PFSK-1 (cell line): Measurements from ENCODE around the gene CEBPA.

Experiments
- FOXP2 ChIP-seq: optimal IDR thresholded peaks from 2 replicates; pipeline ENCODE3; 2011; ENCODE audit warnings: borderline replicate concordance, control low read depth, inconsistent platforms; ENCODE audit not compliant: insufficient read depth; ENCODE audit errors: extremely low read length, extremely low read depth
- POLR2AphosphoS5 ChIP-seq: IDR thresholded peaks from 2 replicates; pipeline ENCODE4 v1.6.1; 2012; ENCODE audit warnings: low read depth, mild to moderate bottlenecking, control low read depth, low read length, moderate library complexity
- REST ChIP-seq, 2 experiments: IDR thresholded peaks; 2 replicates each; pipeline versions ENCODE4 v1.6.1 to v1.8.0; 2011 to 2012; ENCODE audit warnings: low read depth in 2 of 2, low read length in 2 of 2, control low read depth in 1 of 2, inconsistent platforms in 1 of 2, mild to moderate bottlenecking in 1 of 2, moderate library complexity in 1 of 2; ENCODE audit not compliant: insufficient read depth in 1 of 2
- SIN3A ChIP-seq: IDR thresholded peaks from 2 replicates; pipeline ENCODE4 v1.6.1; 2012; ENCODE audit warnings: mild to moderate bottlenecking, low read length, moderate library complexity, borderline replicate concordance; ENCODE audit not compliant: insufficient read depth
- TAF1 ChIP-seq: IDR thresholded peaks from 2 replicates; pipeline ENCODE4 v1.6.1; 2012; ENCODE audit warnings: low read length, control low read depth, borderline replicate concordance; ENCODE audit not compliant: insufficient read depth

Gene CEBPA

GRCh38 chr19:33347300-33347699, 45.0 kb upstream of the CEBPA start:
- TF ChIP-seq REST (IDR thresholded peaks at IDR 0.05; ENCODE audit: insufficient read depth in 1 of 2, low read depth in 2 of 2, low read length in 2 of 2) = no peak
- TF ChIP-seq POLR2AphosphoS5 = no peak

- TF ChIP-seq REST (IDR thresholded peaks at IDR 0.05; ENCODE audit: insufficient read depth in 1 of 2, low read depth in 2 of 2, low read length in 2 of 2) (no peak), SIN3A (no peak), FOXP2 (no peak), TAF1 (no peak), POLR2AphosphoS5 (no peak)
These were observed 44.3 kb upstream of the CEBPA start for GRCh38 chr19:33346665-33347064.

DNA sequence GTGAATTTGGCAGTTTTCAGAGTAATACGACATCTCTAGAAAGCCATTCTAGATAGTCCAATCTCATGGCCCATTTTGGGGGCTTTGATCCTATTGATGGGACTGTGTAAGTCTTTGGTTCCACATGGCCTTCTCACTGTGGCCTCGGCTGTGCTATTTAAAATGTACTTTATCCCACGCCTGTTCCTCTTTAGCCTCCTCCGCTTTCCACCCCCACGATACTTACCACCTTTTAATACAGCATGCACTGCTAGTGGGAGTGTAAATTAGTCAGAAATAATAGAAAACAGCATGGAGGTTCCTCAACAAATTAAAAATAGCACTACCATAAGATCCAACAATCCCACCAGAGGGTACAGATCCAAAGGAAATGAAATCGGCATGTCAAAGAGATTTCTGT, 42.8 kb upstream of the CEBPA start:
- TF ChIP-seq FOXP2 (no peak), POLR2AphosphoS5 (no peak), SIN3A (no peak), TAF1 (no peak), REST (IDR thresholded peaks at IDR 0.05; ENCODE audit: insufficient read depth in 1 of 2, low read depth in 2 of 2, low read length in 2 of 2) (no peak)

- TF ChIP-seq FOXP2 (no peak), REST (IDR thresholded peaks at IDR 0.05; ENCODE audit: insufficient read depth in 1 of 2, low read depth in 2 of 2, low read length in 2 of 2) (no peak), POLR2AphosphoS5 (no peak), TAF1 (no peak), SIN3A (no peak)
These were observed 42.2 kb upstream of the CEBPA start for GRCh38 chr19:33344573-33344925.

DNA sequence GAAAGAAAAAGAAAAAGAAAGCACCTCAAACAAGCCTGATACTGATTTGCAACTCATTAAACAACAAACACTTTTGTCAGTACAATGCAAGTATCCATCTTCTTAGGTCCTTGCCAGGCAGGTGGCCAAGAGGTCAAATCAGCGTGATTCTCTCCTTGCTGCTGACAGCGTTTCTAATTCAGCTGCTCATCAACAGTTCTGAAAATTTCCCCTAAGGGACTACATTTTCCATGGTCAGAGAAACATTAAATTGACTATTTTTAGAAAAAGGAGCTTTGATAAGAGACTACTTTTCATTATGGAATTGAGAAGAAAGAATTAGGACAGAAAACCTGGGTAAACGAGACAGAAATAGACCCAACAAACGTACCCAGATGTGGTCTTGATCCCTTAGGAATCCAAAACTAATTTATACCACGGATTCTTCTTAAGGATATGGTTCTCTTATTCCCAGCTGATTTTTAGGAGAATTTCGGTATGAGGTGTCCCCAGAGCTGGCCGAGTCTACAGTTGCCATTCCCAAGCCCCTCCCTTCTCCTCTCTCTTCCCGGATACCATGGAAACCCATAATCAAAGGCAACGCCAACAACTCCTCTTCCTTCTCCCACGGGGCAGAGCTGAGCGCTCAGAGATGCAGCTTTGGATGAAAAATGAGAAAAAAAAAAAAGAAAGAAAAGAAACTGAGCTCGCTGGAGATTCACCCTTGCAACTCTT, 41.7 kb upstream of the CEBPA start:
- TF ChIP-seq POLR2AphosphoS5 (no peak), REST (IDR thresholded peaks at IDR 0.05; ENCODE audit: insufficient read depth in 1 of 2, low read depth in 2 of 2, low read length in 2 of 2) (no peak), SIN3A (no peak), FOXP2 (no peak)
